Vagina (tissue), 2 donors: Measurements from ENCODE around the gene USP32. TPM values are rescaled to one million over a fixed set of nuclear protein-coding genes. Genes with fewer than 3 reads are reported as not detected.

Experiments
- DNase-seq, 2 donors: peaks; one replicate each; pipeline ENCODE4 v3.0.0-alpha.2; 2017; ENCODE audit errors: extremely low spot score in 2 of 2
- H3K27ac ChIP-seq: fragments of 200-600 bp; sonication (generic); one replicate; pipeline ENCODE4 v1.5.1; 2019
- H3K27me3 ChIP-seq: fragments of 200-600 bp; sonication (generic); one replicate; pipeline ENCODE4 v1.5.1; 2019
- H3K36me3 ChIP-seq, 2 donors: fragments of 200-600 bp; sonication (generic); one replicate each; pipeline ENCODE4 v1.5.1; 2017 to 2019
- H3K4me1 ChIP-seq: fragments of 200-600 bp; sonication (generic); one replicate; pipeline ENCODE4 v1.5.1; 2019
- H3K4me3 ChIP-seq, 2 donors: fragments of 200-600 bp; sonication (generic); 1 replicate in 1 of 2; 2 replicates in 1 of 2; pipeline ENCODE4 v1.5.1; 2016 to 2019
- H3K9me3 ChIP-seq: fragments of 200-600 bp; sonication (generic); one replicate; pipeline ENCODE4 v1.5.1; 2019
- POLR2A ChIP-seq, 2 donors: fragments of 450-650 bp; IDR thresholded peaks; one replicate each; pipeline ENCODE4 v1.6.1; 2017; ENCODE audit warnings: antibody characterized with exemption in 2 of 2, mild to moderate bottlenecking in 2 of 2, moderate library complexity in 2 of 2
- POLR2AphosphoS5 ChIP-seq, 2 donors: sonication (generic); formaldehyde crosslinking; IDR thresholded peaks; one replicate each; pipeline ENCODE4 v1.9.0; 2017; ENCODE audit warnings: antibody characterized with exemption in 2 of 2, mild to moderate bottlenecking in 2 of 2, low read depth in 1 of 2; ENCODE audit not compliant: insufficient read depth in 1 of 2
- intact Hi-C: fragments of 100-400 bp; cut with DNase I; formaldehyde crosslinking; loops from one replicate; pipeline ENCODE4 v1.15.1; 2023
- total RNA-seq: library from RNA; depleted of rRNA; stranded (reverse); fragments of >200 nt; gene quantifications from one replicate; pipeline ENCODE4 v1.2.3, GENCODE V29; 2016
- TF ChIP-seq, protein P1 (sequence below), 3 experiments: fragments of 450-650 bp in 2 of 3; fragments of 200-600 bp in 1 of 3; sonication (generic) in 1 of 3; IDR thresholded peaks; one replicate each; pipeline ENCODE4 v1.5.1; 2017 to 2019; ENCODE audit warnings: antibody characterized with exemption in 3 of 3, mild to moderate bottlenecking in 2 of 3, moderate library complexity in 2 of 3

The USP32 gene
- total RNA-seq, 1 donor from 2014 or later: 63.6 TPM

GRCh38 chr17:60353773-60354172 lies 38.2 kb downstream of the USP32 start:
- TF ChIP-seq POLR2A (IDR thresholded peaks at IDR 0.05) (no peak), POLR2AphosphoS5 (IDR thresholded peaks at IDR 0.05; ENCODE audit: insufficient read depth in 1 of 2, low read depth in 1 of 2) (no peak)
- TF ChIP-seq, protein P1, sequence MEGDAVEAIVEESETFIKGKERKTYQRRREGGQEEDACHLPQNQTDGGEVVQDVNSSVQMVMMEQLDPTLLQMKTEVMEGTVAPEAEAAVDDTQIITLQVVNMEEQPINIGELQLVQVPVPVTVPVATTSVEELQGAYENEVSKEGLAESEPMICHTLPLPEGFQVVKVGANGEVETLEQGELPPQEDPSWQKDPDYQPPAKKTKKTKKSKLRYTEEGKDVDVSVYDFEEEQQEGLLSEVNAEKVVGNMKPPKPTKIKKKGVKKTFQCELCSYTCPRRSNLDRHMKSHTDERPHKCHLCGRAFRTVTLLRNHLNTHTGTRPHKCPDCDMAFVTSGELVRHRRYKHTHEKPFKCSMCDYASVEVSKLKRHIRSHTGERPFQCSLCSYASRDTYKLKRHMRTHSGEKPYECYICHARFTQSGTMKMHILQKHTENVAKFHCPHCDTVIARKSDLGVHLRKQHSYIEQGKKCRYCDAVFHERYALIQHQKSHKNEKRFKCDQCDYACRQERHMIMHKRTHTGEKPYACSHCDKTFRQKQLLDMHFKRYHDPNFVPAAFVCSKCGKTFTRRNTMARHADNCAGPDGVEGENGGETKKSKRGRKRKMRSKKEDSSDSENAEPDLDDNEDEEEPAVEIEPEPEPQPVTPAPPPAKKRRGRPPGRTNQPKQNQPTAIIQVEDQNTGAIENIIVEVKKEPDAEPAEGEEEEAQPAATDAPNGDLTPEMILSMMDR (IDR thresholded peaks at IDR 0.05): no peak

DNA sequence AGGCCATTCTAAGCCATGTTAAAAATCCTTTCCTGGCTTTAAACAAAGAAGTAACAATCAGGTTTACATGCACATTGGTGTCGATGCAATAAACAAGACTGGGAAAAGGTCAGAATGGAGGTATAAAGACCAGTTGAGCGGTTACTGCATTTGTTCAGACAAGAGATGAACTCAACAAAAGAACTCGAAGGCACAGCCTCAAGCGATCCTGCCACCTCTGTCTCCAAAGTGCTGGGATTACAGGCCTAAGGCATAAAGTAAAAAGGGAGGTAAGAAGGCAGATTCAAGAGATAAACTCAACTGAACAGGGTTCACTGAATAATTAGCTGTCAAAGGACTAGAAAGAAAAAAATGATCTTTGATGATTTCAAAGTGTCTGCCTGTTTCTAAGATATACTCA lies 39.4 kb downstream of the USP32 start:
- DNase-seq: no peak
- intact Hi-C loops: no loop called here
- Histone ChIP-seq H3K27ac (no peak overlapping the region), H3K27me3 (no peaks in the 10 kb centered on the region), H3K4me1 (peaks cover 27% of the 10 kb centered on the region), H3K36me3 (no peaks in the 10 kb centered on the region), H3K9me3 (no peaks in the 10 kb centered on the region), H3K4me3 (no peak overlapping the region)
- no peak for TF ChIP-seq POLR2A (IDR thresholded peaks at IDR 0.05)
- TF ChIP-seq POLR2AphosphoS5 (IDR thresholded peaks at IDR 0.05; ENCODE audit: insufficient read depth in 1 of 2, low read depth in 1 of 2): no peak
- TF ChIP-seq, protein P1 (IDR thresholded peaks at IDR 0.05): no peak

More at GRCh38 chr17:60353773-60354172, 38.2 kb downstream of the USP32 start:
- DNase-seq: no peak
- Histone ChIP-seq H3K4me1 (peaks cover 36% of the 10 kb centered on the region), H3K4me3 (no peak overlapping the region), H3K27ac (no peak overlapping the region), H3K9me3 (no peaks in the 10 kb centered on the region), H3K36me3 (no peaks in the 10 kb centered on the region), H3K27me3 (no peaks in the 10 kb centered on the region)
- intact Hi-C loops: no loop called here

DNA sequence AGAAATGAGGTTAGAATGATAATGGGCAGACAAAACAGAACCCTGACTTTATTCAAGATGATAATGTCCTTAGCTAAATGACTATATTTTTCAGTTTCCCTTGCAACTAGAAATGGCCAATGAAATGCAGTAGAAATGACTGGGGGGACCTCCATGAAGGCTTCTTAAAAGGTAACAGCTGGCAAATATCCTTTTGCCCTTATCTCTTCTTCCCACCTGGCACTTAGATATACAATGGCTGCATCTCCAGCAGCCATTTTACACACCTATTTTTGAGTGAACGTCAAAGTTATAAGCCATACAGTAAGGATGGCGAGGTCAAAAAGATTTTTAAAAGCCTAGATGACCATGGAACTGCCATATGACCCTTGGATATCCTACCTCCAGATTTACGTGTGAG lies 39.9 kb downstream of the USP32 start:
- intact Hi-C loops: no loop called here
- no peak for DNase-seq
- Histone ChIP-seq H3K4me1 (peaks cover 22% of the 10 kb centered on the region), H3K4me3 (no peak overlapping the region), H3K36me3 (no peaks in the 10 kb centered on the region), H3K27ac (no peak overlapping the region), H3K9me3 (no peaks in the 10 kb centered on the region), H3K27me3 (no peaks in the 10 kb centered on the region)
- TF ChIP-seq POLR2AphosphoS5 (IDR thresholded peaks at IDR 0.05; ENCODE audit: insufficient read depth in 1 of 2, low read depth in 1 of 2): no peak

DNA sequence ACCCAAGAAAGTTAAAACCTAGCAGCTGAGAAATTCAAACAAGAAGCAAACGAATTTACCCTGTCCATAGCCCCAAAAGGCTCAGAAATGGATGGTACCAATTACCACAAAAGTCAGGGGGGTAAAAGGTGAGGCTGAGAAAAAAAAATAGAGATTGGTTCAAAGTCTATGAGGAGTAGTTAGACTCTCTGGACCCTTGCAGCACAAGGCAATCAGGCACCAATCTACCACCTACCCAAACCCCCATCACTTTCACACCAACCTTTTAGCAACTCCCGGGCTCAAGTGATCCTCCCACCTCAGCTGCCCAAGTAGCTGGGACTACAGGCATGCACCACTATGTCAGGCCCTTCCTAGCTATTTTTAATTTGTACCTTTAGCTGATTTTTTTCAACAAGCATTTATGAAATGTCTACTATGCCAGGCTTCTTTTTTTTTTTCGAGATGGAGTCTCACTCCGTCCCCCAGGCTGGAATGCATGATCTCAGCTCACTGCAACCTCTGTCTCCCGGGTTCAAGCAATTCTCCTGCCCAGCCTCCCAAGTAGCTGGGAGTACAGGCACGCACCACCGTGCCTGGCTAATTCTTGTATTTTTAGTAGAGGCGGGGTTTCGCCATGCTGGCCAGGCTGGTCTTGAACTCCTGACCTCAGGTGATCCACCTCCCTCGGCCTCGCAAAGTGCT lies 40.8 kb downstream of the USP32 start:
- Histone ChIP-seq H3K9me3 (no peaks in the 10 kb centered on the region), H3K4me3 (no peak overlapping the region), H3K36me3 (no peaks in the 10 kb centered on the region), H3K27ac (no peak overlapping the region), H3K4me1 (peaks cover 13% of the 10 kb centered on the region), H3K27me3 (no peaks in the 10 kb centered on the region)
- DNase-seq: no peak
- TF ChIP-seq POLR2A (IDR thresholded peaks at IDR 0.05): no peak
- TF ChIP-seq, protein P1 (IDR thresholded peaks at IDR 0.05): no peak
- TF ChIP-seq POLR2AphosphoS5 (IDR thresholded peaks at IDR 0.05; ENCODE audit: insufficient read depth in 1 of 2, low read depth in 1 of 2): no peak
- intact Hi-C loops: no loop called here

GRCh38 chr17:60348616-60349015 lies 43.3 kb downstream of the USP32 start:
- intact Hi-C loops: no loop called here
- peaks cover 0 to 11% of the 10 kb centered on the region in 2 donors for H3K36me3 ChIP-seq
- H3K4me1 ChIP-seq: no peaks in the 10 kb centered on the region
- H3K27ac ChIP-seq: no peak overlapping the region
- no peak overlapping the region for H3K4me3 ChIP-seq
- no peaks in the 10 kb centered on the region for H3K9me3 ChIP-seq
- no peak for TF ChIP-seq POLR2A (IDR thresholded peaks at IDR 0.05)
- TF ChIP-seq, protein P1 (IDR thresholded peaks at IDR 0.05): no peak
- no peak for TF ChIP-seq POLR2AphosphoS5 (IDR thresholded peaks at IDR 0.05; ENCODE audit: insufficient read depth in 1 of 2, low read depth in 1 of 2)
- DNase-seq: no peak
- H3K27me3 ChIP-seq: no peaks in the 10 kb centered on the region
